HepG2 (cell line): ENCODE data around the gene GPSM1. TPM values are rescaled to one million over a fixed set of nuclear protein-coding genes. Genes with fewer than 3 reads are reported as not detected.

Experiments used
- ATAC-seq: fragments of 200-7000 bp; cut with Tn5 transposase; 3 replicates; pipeline ENCODE4 v1.9.1; 2020; ENCODE audit warnings: mild to moderate bottlenecking, moderate library complexity
- BruUV-seq: library from RNA; stranded (reverse); fragments of 400-500 nt; replicated peaks from 2 replicates; lab custom pipeline; 2021; lab: Mats Ljungman, UMichigan
- CTCF ChIA-PET: fragments of 300-600 bp; formaldehyde crosslinking; extraction: SDS; loops from one replicate; lab custom pipeline; 2021; ENCODE audit warnings: low total read pairs, inconsistent platforms, low intra/inter-chr PET ratio; lab: Yijun Ruan, JAX
- POLR2A ChIA-PET: fragments of 350-600 bp; sonication (Branson Sonifier 250); formaldehyde crosslinking; loops from one replicate; lab custom pipeline; 2020; ENCODE audit warnings: antibody characterized with exemption, inconsistent platforms; lab: Yijun Ruan, JAX
- DNase-seq: peaks from one replicate; pipeline ENCODE4 v3.0.0-alpha.2; 2015; ENCODE audit warnings: low spot score
- FAIRE-seq: peaks from 3 replicates; lab custom pipeline; 2011; peaks lifted over from hg19 to GRCh38; lab: Jason Lieb, UNC
- H2AFZ ChIP-seq: one replicate; pipeline ENCODE4 v1.6.1; 2011; ENCODE audit warnings: low read length, inconsistent platforms
- H3K27ac ChIP-seq: fragments of 300-600 bp; 3 replicates; pipeline ENCODE4 v1.8.0; 2011; ENCODE audit warnings: mixed run types, mild to moderate bottlenecking, mixed read lengths, low read length, inconsistent platforms; ENCODE audit not compliant: insufficient read depth; ENCODE audit errors: extremely low read length
- H3K27me3 ChIP-seq, 2 experiments: fragments of 200-600 bp in 1 of 2; 2 replicates in 1 of 2; 3 replicates in 1 of 2; pipeline versions ENCODE4 v1.6.0 to v1.8.0; 2011; ENCODE audit warnings: low read length in 2 of 2, mild to moderate bottlenecking in 2 of 2, moderate library complexity in 2 of 2, inconsistent platforms in 1 of 2; ENCODE audit not compliant: insufficient read depth in 2 of 2, control insufficient read depth in 1 of 2
- H3K36me3 ChIP-seq, 2 experiments: fragments of 200-600 bp in 1 of 2; replicated peaks in 1 of 2; 2 replicates in 1 of 2; 3 replicates in 1 of 2; pipeline versions ENCODE4 v1.5.1 to v1.8.0; 2011; ENCODE audit warnings: low read length in 2 of 2, inconsistent platforms in 1 of 2; ENCODE audit not compliant: insufficient read depth in 2 of 2, control insufficient read depth in 1 of 2
- H3K4me1 ChIP-seq: 2 replicates; pipeline ENCODE4 v1.5.1; 2012; ENCODE audit warnings: low read length, inconsistent platforms; ENCODE audit not compliant: insufficient read depth
- H3K4me2 ChIP-seq: 2 replicates; pipeline ENCODE4 v1.6.0; 2011; ENCODE audit warnings: low read depth, low read length, inconsistent platforms
- H3K4me3 ChIP-seq, 3 experiments: fragments of 200-600 bp in 1 of 3; sonication (generic), shearing (Covaris generic) in 1 of 3; replicated peaks in 1 of 3; 2 replicates each; pipeline ENCODE4 v1.5.1; 2011 to 2016; ENCODE audit warnings: low read length in 3 of 3, inconsistent platforms in 2 of 3, low read depth in 2 of 3, mild to moderate bottlenecking in 2 of 3, control low read depth in 1 of 3, mixed read lengths in 1 of 3; ENCODE audit not compliant: insufficient read depth in 1 of 3
- H3K79me2 ChIP-seq: one replicate; pipeline ENCODE4 v1.6.1; 2011; ENCODE audit warnings: low read length, inconsistent platforms; ENCODE audit not compliant: insufficient read depth
- H3K9ac ChIP-seq: 2 replicates; pipeline ENCODE4 v1.6.0; 2011; ENCODE audit warnings: mild to moderate bottlenecking, low read depth, low read length, inconsistent platforms; ENCODE audit not compliant: insufficient read depth
- H3K9me3 ChIP-seq: 2 replicates; pipeline ENCODE4 v1.5.1; 2012; ENCODE audit warnings: mild to moderate bottlenecking, low read length
- H4K20me1 ChIP-seq: 2 replicates; pipeline ENCODE4 v1.6.0; 2011; ENCODE audit warnings: inconsistent platforms, mild to moderate bottlenecking, low read length, moderate library complexity; ENCODE audit not compliant: insufficient read depth
- BRCA1 ChIP-seq: sonication (generic); formaldehyde crosslinking; IDR thresholded peaks from 2 replicates; pipeline ENCODE4 v1.4.0; 2020; ENCODE audit warnings: missing genetic modification reagents
- HDAC2 ChIP-seq: sonication (generic); formaldehyde crosslinking; IDR thresholded peaks from 2 replicates; pipeline ENCODE4 v1.4.0; 2020; ENCODE audit warnings: missing genetic modification reagents
- HNRNPL ChIP-seq: fragments of 200-400 bp; formaldehyde crosslinking; IDR thresholded peaks from 2 replicates; pipeline ENCODE4 v1.6.1; 2017; ENCODE audit warnings: mild to moderate bottlenecking, low read depth, low read length
- ZBTB33 ChIP-seq: sonication (generic); formaldehyde crosslinking; IDR thresholded peaks from 2 replicates; pipeline ENCODE4 v1.4.0; 2020; ENCODE audit warnings: missing genetic modification reagents
- ZNF605 ChIP-seq: sonication (generic); formaldehyde crosslinking; IDR thresholded peaks from 2 replicates; pipeline ENCODE4 v1.8.0; 2022; ENCODE audit warnings: mild to moderate bottlenecking, missing genetic modification reagents
- WGBS: methylation state at CpG from one replicate; pipeline ENCODE4 v1.1.6; 2017; ENCODE audit warnings: low lambda C conversion rate; 5-methylcytosine and 5-hydroxymethylcytosine counted together
- in situ Hi-C: cut with HindIII; loops from 2 replicates; pipeline ENCODE4 v1.10.0; 2017; ENCODE audit warnings: low pct_unique_long_range_greater_than_20kb; ENCODE audit not compliant: extremely low pct_ligation_motif_present
- intact Hi-C: fragments of 100-400 bp; cut with micrococcal nuclease; formaldehyde crosslinking; loops from one replicate; pipeline ENCODE4 v1.10.0; 2022; ENCODE audit not compliant: unreplicated experiment
- polyA plus RNA-seq, 8 experiments: library from polyadenylated mRNA; depleted of rRNA in 3 of 8; stranded (reverse) in 7 of 8; unstranded in 1 of 8; fragments of >200 nt; fragmentation: Illumina TruSeq in 4 of 8; extraction: Trizol in 4 of 8; gene quantifications; 2 replicates each; pipeline versions ENCODE4 v1.2.1 to v1.2.3, GENCODE V29; 2011 to 2016; ENCODE audit warnings: low read depth in 4 of 8, missing spikeins in 1 of 8, mixed read lengths in 1 of 8; ENCODE audit not compliant: insufficient read depth in 1 of 8
- total RNA-seq, 5 experiments: library from RNA; depleted of rRNA; stranded (reverse); fragments of >200 nt; fragmentation: Illumina TruSeq; extraction: Trizol; gene quantifications; 2 replicates each; pipeline ENCODE4 v1.2.3, GENCODE V29; 2016; ENCODE audit warnings: low read depth in 1 of 5
- TF ChIP-seq, protein P1 (sequence below): sonication (generic); formaldehyde crosslinking; IDR thresholded peaks from 2 replicates; pipeline ENCODE4 v1.5.1; 2020; ENCODE audit warnings: mild to moderate bottlenecking, missing genetic modification reagents, moderate library complexity

The GPSM1 gene
- total and polyA plus RNA-seq, 2 of the 13 experiments (the other 11 are each of a cell fraction or from before 2014, with no cell fraction given): 1.0 to 2.4 TPM

GRCh38 chr9:136343121-136343883, 16.0 kb downstream of the GPSM1 start (continued):
- TF ChIP-seq, protein P1, sequence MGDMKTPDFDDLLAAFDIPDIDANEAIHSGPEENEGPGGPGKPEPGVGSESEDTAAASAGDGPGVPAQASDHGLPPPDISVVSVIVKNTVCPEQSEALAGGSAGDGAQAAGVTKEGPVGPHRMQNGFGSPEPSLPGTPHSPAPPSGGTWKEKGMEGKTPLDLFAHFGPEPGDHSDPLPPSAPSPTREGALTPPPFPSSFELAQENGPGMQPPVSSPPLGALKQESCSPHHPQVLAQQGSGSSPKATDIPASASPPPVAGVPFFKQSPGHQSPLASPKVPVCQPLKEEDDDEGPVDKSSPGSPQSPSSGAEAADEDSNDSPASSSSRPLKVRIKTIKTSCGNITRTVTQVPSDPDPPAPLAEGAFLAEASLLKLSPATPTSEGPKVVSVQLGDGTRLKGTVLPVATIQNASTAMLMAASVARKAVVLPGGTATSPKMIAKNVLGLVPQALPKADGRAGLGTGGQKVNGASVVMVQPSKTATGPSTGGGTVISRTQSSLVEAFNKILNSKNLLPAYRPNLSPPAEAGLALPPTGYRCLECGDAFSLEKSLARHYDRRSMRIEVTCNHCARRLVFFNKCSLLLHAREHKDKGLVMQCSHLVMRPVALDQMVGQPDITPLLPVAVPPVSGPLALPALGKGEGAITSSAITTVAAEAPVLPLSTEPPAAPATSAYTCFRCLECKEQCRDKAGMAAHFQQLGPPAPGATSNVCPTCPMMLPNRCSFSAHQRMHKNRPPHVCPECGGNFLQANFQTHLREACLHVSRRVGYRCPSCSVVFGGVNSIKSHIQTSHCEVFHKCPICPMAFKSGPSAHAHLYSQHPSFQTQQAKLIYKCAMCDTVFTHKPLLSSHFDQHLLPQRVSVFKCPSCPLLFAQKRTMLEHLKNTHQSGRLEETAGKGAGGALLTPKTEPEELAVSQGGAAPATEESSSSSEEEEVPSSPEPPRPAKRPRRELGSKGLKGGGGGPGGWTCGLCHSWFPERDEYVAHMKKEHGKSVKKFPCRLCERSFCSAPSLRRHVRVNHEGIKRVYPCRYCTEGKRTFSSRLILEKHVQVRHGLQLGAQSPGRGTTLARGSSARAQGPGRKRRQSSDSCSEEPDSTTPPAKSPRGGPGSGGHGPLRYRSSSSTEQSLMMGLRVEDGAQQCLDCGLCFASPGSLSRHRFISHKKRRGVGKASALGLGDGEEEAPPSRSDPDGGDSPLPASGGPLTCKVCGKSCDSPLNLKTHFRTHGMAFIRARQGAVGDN: peak; percentile 54
- TF ChIP-seq HDAC2 (CRISPR knock-in tag) (0 out of 2 replicates have a peak, but pooled peaks have one; percentile 30), HNRNPL (peak; percentile 88)

DNA sequence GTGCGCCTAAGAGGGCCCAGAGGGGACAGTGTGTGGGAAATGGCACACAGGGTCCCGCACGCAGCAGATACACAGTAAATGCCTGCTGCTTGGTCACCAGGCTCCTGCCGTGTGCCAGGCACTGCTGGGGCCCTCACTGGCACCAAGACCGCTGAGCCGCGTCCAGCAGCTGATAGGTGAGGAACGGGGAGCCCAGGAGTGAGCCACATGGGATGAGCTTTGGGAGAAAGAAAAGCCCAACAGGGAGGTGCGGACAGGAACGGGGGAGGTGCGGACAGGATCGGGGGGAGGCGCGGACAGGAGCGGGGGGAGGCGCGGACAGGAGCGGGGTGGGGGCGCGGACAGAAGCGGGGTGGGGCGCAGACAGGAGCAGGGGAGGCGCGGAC, 16.5 kb downstream of the GPSM1 start:
- Histone ChIP-seq H2AFZ (no peak overlapping the region), H3K4me3 (no peak overlapping the region), H3K9ac (no peak overlapping the region), H3K27ac (no peak overlapping the region), H3K4me1 (peaks cover 64% of the 10 kb centered on the region), H4K20me1 (no peaks in the 10 kb centered on the region), H3K9me3 (no peaks in the 10 kb centered on the region), H3K79me2 (no peaks in the 10 kb centered on the region), H3K36me3 (no peaks in the 10 kb centered on the region), H3K4me2 (no peak overlapping the region), H3K27me3 (peaks cover 0 to 9% of the 10 kb centered on the region in 2 experiments; a peak in 2 of 5 replicates)
- WGBS: 84% methylated on average over 24 of the region's 24 CpGs
- DNase-seq: no peak
- TF ChIP-seq ZNF605 (CRISPR knock-in tag): no peak
- no peak for TF ChIP-seq BRCA1 (CRISPR knock-in tag)
- TF ChIP-seq ZBTB33: peak; percentile 47
- no peak for FAIRE-seq
- BruUV-seq: no TSS peak
- intact Hi-C loops: loop anchor here (2.0 kb wide), 1 partner anchor 19 kb away; the partner anchor contains the start of gene DNLZ
- POLR2A ChIA-PET: interaction anchor here (2.9 kb wide), 1 partner anchor 19 kb away, joined by 73 read pairs; the partner anchor contains the start of gene DNLZ
- CTCF ChIA-PET: no interaction called here
- ATAC-seq: no peak
- in situ Hi-C loops: loop anchor here (25.0 kb wide), 1 partner anchor 293 kb away; no protein-coding TSS in a partner anchor
